ENCODE data around the gene ERO1B.

DNA sequence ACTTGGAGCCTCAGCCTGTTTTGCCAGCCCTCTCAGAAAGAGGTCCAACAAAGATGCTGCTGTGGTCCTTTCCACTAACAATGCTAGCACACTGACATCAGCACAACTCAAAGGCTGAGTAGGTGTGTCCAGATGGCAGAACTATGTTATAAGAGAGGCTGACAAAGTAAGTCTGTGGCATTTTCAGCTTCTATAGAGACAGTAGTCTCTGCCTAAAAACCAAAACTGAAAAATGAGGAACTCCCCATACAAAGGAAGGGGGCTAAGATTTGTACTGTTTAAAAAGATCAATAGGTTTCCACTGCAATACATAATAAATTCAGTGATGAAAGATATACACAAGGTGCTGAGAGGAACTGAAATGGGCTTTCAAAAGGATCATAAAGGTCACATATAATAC, 12.3 kb downstream of the ERO1B start:
- no peak for TF ChIP-seq GATA2 (IDR thresholded peaks at IDR 0.05; ENCODE audit: low read depth, low read length)
- no peak for TF ChIP-seq GATA3 (IDR thresholded peaks at IDR 0.05; ENCODE audit: low read depth, low read length)
